ENCODE measurements around the gene CDK6. TPM values are rescaled to one million over a fixed set of nuclear protein-coding genes. Genes with fewer than 3 reads are reported as not detected.

The CDK6 gene
- total RNA-seq, 2 donors from 2014 or later, result 32.6 to 35.0 TPM

GRCh38 chr7:92685136-92686042 is 151.0 kb downstream of the CDK6 start:
- TF ChIP-seq POLR2A (IDR thresholded peaks at IDR 0.05), result no peak
- TF ChIP-seq CTCF (IDR thresholded peaks at IDR 0.05), result no peak
- H3K4me1 ChIP-seq, result peaks cover 18% of the 10 kb centered on the region
- H3K9me3 ChIP-seq, result no peaks in the 10 kb centered on the region
- H3K36me3 ChIP-seq (replicated peaks in 1 of 2; ENCODE audit: insufficient read depth in 1 of 2, low read depth in 2 of 2), result no peaks in the 10 kb centered on the region
- no peak overlapping the region for H3K4me3 ChIP-seq
- no peaks in the 10 kb centered on the region for H3K27me3 ChIP-seq
- intact Hi-C loops (cut with DNase I), result no loop called here
- no peak overlapping the region for H3K27ac ChIP-seq
- ATAC-seq (no peak), DNase-seq (no peak)
- WGBS, 2 donors, result 83 to 90% methylated on average over 6 of the region's 6 CpGs

- 92 to 94% methylated on average over 1 of the region's 1 CpG for WGBS, 2 donors
- Histone ChIP-seq H3K4me3 (no peak overlapping the region), H3K36me3 (replicated peaks in 1 of 2; ENCODE audit: insufficient read depth in 1 of 2, low read depth in 2 of 2) (no peaks in the 10 kb centered on the region), H3K9me3 (no peaks in the 10 kb centered on the region), H3K27me3 (no peaks in the 10 kb centered on the region), H3K4me1 (peaks cover 18% of the 10 kb centered on the region), H3K27ac (no peak overlapping the region)
- ATAC-seq, result no peak
- TF ChIP-seq CTCF (IDR thresholded peaks at IDR 0.05) (no peak), POLR2A (IDR thresholded peaks at IDR 0.05) (no peak)
- no peak for DNase-seq
- intact Hi-C loops (cut with DNase I), result no loop called here
These were observed 152.1 kb downstream of the CDK6 start for GRCh38 chr7:92684274-92684673.

- peak overlapping the region in 1 of 4 donors; percentile 0 for H3K27ac ChIP-seq
- WGBS, 2 donors, result 21 to 24% methylated on average over 3 of the region's 3 CpGs
- TF ChIP-seq POLR2A (IDR thresholded peaks at IDR 0.05) (no peak), CTCF (IDR thresholded peaks at IDR 0.05) (no peak)
- no peaks in the 10 kb centered on the region for H3K9me3 ChIP-seq
- DNase-seq, result no peak
- H3K36me3 ChIP-seq (replicated peaks in 1 of 2; ENCODE audit: insufficient read depth in 1 of 2, low read depth in 2 of 2), result no peaks in the 10 kb centered on the region
- peak; percentile 45 for ATAC-seq
- intact Hi-C loops (cut with DNase I), result no loop called here
- no peak overlapping the region for H3K4me3 ChIP-seq
- peaks cover 18% of the 10 kb centered on the region for H3K4me1 ChIP-seq
- no peaks in the 10 kb centered on the region for H3K27me3 ChIP-seq
These were observed 153.4 kb downstream of the CDK6 start for GRCh38 chr7:92682903-92683539.

- Histone ChIP-seq H3K9me3 (no peaks in the 10 kb centered on the region), H3K27me3 (no peaks in the 10 kb centered on the region), H3K36me3 (replicated peaks in 1 of 2; ENCODE audit: insufficient read depth in 1 of 2, low read depth in 2 of 2) (no peaks in the 10 kb centered on the region), H3K4me3 (no peak overlapping the region), H3K27ac (no peak overlapping the region), H3K4me1 (peaks cover 18% of the 10 kb centered on the region)
- ATAC-seq (no peak), DNase-seq (no peak)
- intact Hi-C loops (cut with DNase I), result no loop called here
- no peak for TF ChIP-seq POLR2A (IDR thresholded peaks at IDR 0.05)
- TF ChIP-seq CTCF (IDR thresholded peaks at IDR 0.05), result no peak
- WGBS, 2 donors, result 83% methylated on average over 5 of the region's 5 CpGs
These were observed 154.0 kb downstream of the CDK6 start for GRCh38 chr7:92682330-92682729.
